Measurements from ENCODE around the gene PRKAG2.

DNA sequence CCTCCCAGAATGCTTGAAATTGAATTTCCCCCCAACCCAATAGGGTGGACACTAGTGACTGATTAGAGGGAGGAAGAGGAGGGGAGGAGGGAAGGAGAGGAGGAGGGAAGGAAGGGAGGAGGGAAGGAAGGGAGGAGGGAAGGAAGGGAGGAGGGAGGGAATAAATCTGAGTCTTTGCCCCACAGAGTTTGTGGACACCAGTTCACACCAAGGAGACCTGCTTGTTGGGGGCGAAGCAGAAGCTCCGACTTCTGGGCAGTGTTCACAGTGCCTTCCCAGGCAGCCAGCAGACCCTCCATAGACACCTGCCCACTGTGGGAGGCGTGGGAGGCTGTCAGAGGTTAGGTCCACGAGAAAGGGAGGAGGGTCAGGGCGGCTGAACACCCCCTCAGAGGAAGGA lies 44.8 kb downstream of the PRKAG2 start:
- TF ChIP-seq GATA2 (IDR thresholded peaks at IDR 0.05; ENCODE audit: low read depth, low read length) (no peak), GATA3 (IDR thresholded peaks at IDR 0.05; ENCODE audit: low read depth, low read length) (no peak)

All from SH-SY5Y (cell line).